ENCODE data around the gene USP48.

Gene USP48

GRCh38 chr1:21823206-21823979 is 40.4 kb upstream of the USP48 start:
- Histone ChIP-seq H3K27ac (ENCODE audit: low read length) (no peak overlapping the region), H3K36me3 (ENCODE audit: insufficient read depth, low read depth, low read length) (peaks cover 18% of the 10 kb centered on the region), H3K9me3 (ENCODE audit: insufficient read depth, low read depth, low read length) (no peaks in the 10 kb centered on the region), H3K4me3 (ENCODE audit: low read length) (no peak overlapping the region), H3K4me1 (ENCODE audit: insufficient read depth, low read length) (no peaks in the 10 kb centered on the region), H3K9ac (ENCODE audit: low read depth, low read length) (no peak overlapping the region), H3K27me3 (ENCODE audit: insufficient read depth, low read length) (no peaks in the 10 kb centered on the region)

- Histone ChIP-seq H3K4me1 (ENCODE audit: insufficient read depth, low read length) (no peaks in the 10 kb centered on the region), H3K27ac (ENCODE audit: low read length) (no peak overlapping the region), H3K9ac (ENCODE audit: low read depth, low read length) (no peak overlapping the region), H3K36me3 (ENCODE audit: insufficient read depth, low read depth, low read length) (peaks cover 10% of the 10 kb centered on the region), H3K27me3 (ENCODE audit: insufficient read depth, low read length) (no peaks in the 10 kb centered on the region), H3K9me3 (ENCODE audit: insufficient read depth, low read depth, low read length) (no peaks in the 10 kb centered on the region), H3K4me3 (ENCODE audit: low read length) (no peak overlapping the region)
Observed at GRCh38 chr1:21822349-21822748, 39.4 kb upstream of the USP48 start.

GRCh38 chr1:21821385-21822019 is 38.6 kb upstream of the USP48 start:
- Histone ChIP-seq H3K27ac (ENCODE audit: low read length) (no peak overlapping the region), H3K9ac (ENCODE audit: low read depth, low read length) (no peak overlapping the region), H3K4me3 (ENCODE audit: low read length) (no peak overlapping the region), H3K4me1 (ENCODE audit: insufficient read depth, low read length) (no peaks in the 10 kb centered on the region; the same call in 1 of the 2 replicates), H3K9me3 (ENCODE audit: insufficient read depth, low read depth, low read length) (no peaks in the 10 kb centered on the region), H3K36me3 (ENCODE audit: insufficient read depth, low read depth, low read length) (peaks cover 2% of the 10 kb centered on the region; the same call in 1 of the 2 replicates), H3K27me3 (ENCODE audit: insufficient read depth, low read length) (no peaks in the 10 kb centered on the region)

- Histone ChIP-seq H3K4me1 (ENCODE audit: insufficient read depth, low read length) (no peaks in the 10 kb centered on the region; the same call in 1 of the 2 replicates), H3K9me3 (ENCODE audit: insufficient read depth, low read depth, low read length) (no peaks in the 10 kb centered on the region), H3K4me3 (ENCODE audit: low read length) (no peak overlapping the region), H3K9ac (ENCODE audit: low read depth, low read length) (no peak overlapping the region), H3K36me3 (ENCODE audit: insufficient read depth, low read depth, low read length) (peaks cover 2% of the 10 kb centered on the region; the same call in 1 of the 2 replicates), H3K27me3 (ENCODE audit: insufficient read depth, low read length) (no peaks in the 10 kb centered on the region), H3K27ac (ENCODE audit: low read length) (no peak overlapping the region)
Observed at GRCh38 chr1:21820597-21821232, 37.8 kb upstream of the USP48 start.

- H3K27me3 ChIP-seq (ENCODE audit: insufficient read depth, low read length): peaks cover 6% of the 10 kb centered on the region; the same call in 1 of the 2 replicates
- no peaks in the 10 kb centered on the region; the same call in 1 of the 2 replicates for H3K4me1 ChIP-seq (ENCODE audit: insufficient read depth, low read length)
- no peaks in the 10 kb centered on the region for H3K9me3 ChIP-seq (ENCODE audit: insufficient read depth, low read depth, low read length)
- H3K36me3 ChIP-seq (ENCODE audit: insufficient read depth, low read depth, low read length): no peaks in the 10 kb centered on the region; the same call in 1 of the 2 replicates
- no peak overlapping the region for H3K9ac ChIP-seq (ENCODE audit: low read depth, low read length)
- no peak overlapping the region for H3K27ac ChIP-seq (ENCODE audit: low read length)
- H3K4me3 ChIP-seq (ENCODE audit: low read length): no peak overlapping the region
Observed at GRCh38 chr1:21818656-21819055, 35.7 kb upstream of the USP48 start.

- no peaks in the 10 kb centered on the region for H3K36me3 ChIP-seq (ENCODE audit: insufficient read depth, low read depth, low read length)
- no peak overlapping the region for H3K9ac ChIP-seq (ENCODE audit: low read depth, low read length)
- H3K27ac ChIP-seq (ENCODE audit: low read length): no peak overlapping the region
- H3K9me3 ChIP-seq (ENCODE audit: insufficient read depth, low read depth, low read length): no peaks in the 10 kb centered on the region
- H3K4me1 ChIP-seq (ENCODE audit: insufficient read depth, low read length): no peaks in the 10 kb centered on the region; the same call in 1 of the 2 replicates
- no peak overlapping the region for H3K4me3 ChIP-seq (ENCODE audit: low read length)
- peaks cover 11% of the 10 kb centered on the region; the same call in 1 of the 2 replicates for H3K27me3 ChIP-seq (ENCODE audit: insufficient read depth, low read length)
Observed at GRCh38 chr1:21816602-21817302, 33.8 kb upstream of the USP48 start.

GRCh38 chr1:21815724-21816321 is 32.9 kb upstream of the USP48 start:
- Histone ChIP-seq H3K9me3 (ENCODE audit: insufficient read depth, low read depth, low read length) (no peaks in the 10 kb centered on the region), H3K4me1 (ENCODE audit: insufficient read depth, low read length) (no peaks in the 10 kb centered on the region; the same call in 1 of the 2 replicates), H3K9ac (ENCODE audit: low read depth, low read length) (no peak overlapping the region), H3K27ac (ENCODE audit: low read length) (no peak overlapping the region), H3K27me3 (ENCODE audit: insufficient read depth, low read length) (peaks cover 11% of the 10 kb centered on the region; the same call in 1 of the 2 replicates), H3K4me3 (ENCODE audit: low read length) (no peak overlapping the region), H3K36me3 (ENCODE audit: insufficient read depth, low read depth, low read length) (no peaks in the 10 kb centered on the region)

GRCh38 chr1:21814981-21815582 is 32.1 kb upstream of the USP48 start:
- no peaks in the 10 kb centered on the region; the same call in 1 of the 2 replicates for H3K4me1 ChIP-seq (ENCODE audit: insufficient read depth, low read length)
- H3K9me3 ChIP-seq (ENCODE audit: insufficient read depth, low read depth, low read length): no peaks in the 10 kb centered on the region
- H3K9ac ChIP-seq (ENCODE audit: low read depth, low read length): no peak overlapping the region
- peak overlapping the region; percentile 69; the same call in 1 of the 2 replicates for H3K4me3 ChIP-seq (ENCODE audit: low read length)
- no peaks in the 10 kb centered on the region for H3K36me3 ChIP-seq (ENCODE audit: insufficient read depth, low read depth, low read length)
- H3K27me3 ChIP-seq (ENCODE audit: insufficient read depth, low read length): peaks cover 11% of the 10 kb centered on the region; the same call in 1 of the 2 replicates
- no peak overlapping the region for H3K27ac ChIP-seq (ENCODE audit: low read length)

GRCh38 chr1:21814241-21814918 is 31.4 kb upstream of the USP48 start:
- H3K36me3 ChIP-seq (ENCODE audit: insufficient read depth, low read depth, low read length): no peaks in the 10 kb centered on the region
- no peaks in the 10 kb centered on the region; the same call in 1 of the 2 replicates for H3K4me1 ChIP-seq (ENCODE audit: insufficient read depth, low read length)
- peaks cover 11% of the 10 kb centered on the region; the same call in 1 of the 2 replicates for H3K27me3 ChIP-seq (ENCODE audit: insufficient read depth, low read length)
- no peak overlapping the region for H3K27ac ChIP-seq (ENCODE audit: low read length)
- no peaks in the 10 kb centered on the region for H3K9me3 ChIP-seq (ENCODE audit: insufficient read depth, low read depth, low read length)
- peak overlapping the region; percentile 69 for H3K4me3 ChIP-seq (ENCODE audit: low read length)
- peak overlapping the region; percentile 63; the same call in 1 of the 2 replicates for H3K9ac ChIP-seq (ENCODE audit: low read depth, low read length)

- Histone ChIP-seq H3K27ac (ENCODE audit: low read length) (no peak overlapping the region), H3K4me3 (ENCODE audit: low read length) (no peak overlapping the region), H3K36me3 (ENCODE audit: insufficient read depth, low read depth, low read length) (no peaks in the 10 kb centered on the region), H3K9me3 (ENCODE audit: insufficient read depth, low read depth, low read length) (no peaks in the 10 kb centered on the region), H3K4me1 (ENCODE audit: insufficient read depth, low read length) (no peaks in the 10 kb centered on the region; the same call in 1 of the 2 replicates), H3K9ac (ENCODE audit: low read depth, low read length) (no peak overlapping the region), H3K27me3 (ENCODE audit: insufficient read depth, low read length) (peaks cover 11% of the 10 kb centered on the region; the same call in 1 of the 2 replicates)
Observed at GRCh38 chr1:21813542-21813941, 30.6 kb upstream of the USP48 start.
